GM21619 (cell line): ENCODE measurements around the gene CSTB.
A peak's percentile ranks its signal among the peaks of the same experiment; 100 is the strongest.
"Not testable (repeated sequence)": the region's sequence is repeated elsewhere in the genome, so short reads cannot be mapped to it uniquely, and the experiment has no call there.

ENCODE experiments used
- ATAC-seq: cut with Tn5 transposase; IDR thresholded peaks from one replicate; pipeline ENCODE4 v1.9.1; 2021; ENCODE audit not compliant: unreplicated experiment

Gene CSTB, protein sequence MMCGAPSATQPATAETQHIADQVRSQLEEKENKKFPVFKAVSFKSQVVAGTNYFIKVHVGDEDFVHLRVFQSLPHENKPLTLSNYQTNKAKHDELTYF

DNA sequence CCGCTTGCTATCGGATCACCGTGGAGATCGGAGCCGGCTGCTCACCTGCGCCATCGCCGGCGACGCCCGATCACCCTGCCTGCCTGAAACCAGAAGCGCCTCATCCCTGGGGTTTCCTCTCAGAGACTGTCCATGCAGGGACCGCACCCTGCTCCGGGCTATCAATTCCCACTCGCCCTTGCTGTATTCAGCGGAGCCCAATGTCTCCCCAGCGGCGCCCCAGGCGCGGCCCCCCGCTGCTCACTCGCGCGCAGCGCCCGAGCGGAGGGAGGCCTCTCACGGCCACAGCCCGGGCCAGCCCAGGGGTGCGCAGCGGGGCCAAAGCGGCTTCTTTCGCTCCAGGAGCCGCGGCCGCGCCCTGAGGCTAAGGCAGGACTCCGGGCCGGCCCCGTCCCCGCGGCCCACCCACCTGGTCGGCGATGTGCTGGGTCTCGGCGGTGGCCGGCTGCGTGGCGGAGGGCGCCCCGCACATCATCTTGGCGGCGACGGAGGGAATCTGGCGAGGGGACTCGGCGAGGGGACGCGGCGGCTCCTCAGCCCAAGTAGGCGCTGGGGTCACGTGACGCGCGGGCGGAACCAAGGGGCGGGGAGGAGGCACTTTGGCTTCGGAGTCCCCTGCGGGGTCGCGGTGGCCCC is at the start of gene CSTB:
Gene CSTB (minus strand): TSS at position 514 of the 636 bp plus-strand sequence. CDS start 39 bp downstream, at position 475.
- ATAC-seq, result peak; percentile 52

DNA sequence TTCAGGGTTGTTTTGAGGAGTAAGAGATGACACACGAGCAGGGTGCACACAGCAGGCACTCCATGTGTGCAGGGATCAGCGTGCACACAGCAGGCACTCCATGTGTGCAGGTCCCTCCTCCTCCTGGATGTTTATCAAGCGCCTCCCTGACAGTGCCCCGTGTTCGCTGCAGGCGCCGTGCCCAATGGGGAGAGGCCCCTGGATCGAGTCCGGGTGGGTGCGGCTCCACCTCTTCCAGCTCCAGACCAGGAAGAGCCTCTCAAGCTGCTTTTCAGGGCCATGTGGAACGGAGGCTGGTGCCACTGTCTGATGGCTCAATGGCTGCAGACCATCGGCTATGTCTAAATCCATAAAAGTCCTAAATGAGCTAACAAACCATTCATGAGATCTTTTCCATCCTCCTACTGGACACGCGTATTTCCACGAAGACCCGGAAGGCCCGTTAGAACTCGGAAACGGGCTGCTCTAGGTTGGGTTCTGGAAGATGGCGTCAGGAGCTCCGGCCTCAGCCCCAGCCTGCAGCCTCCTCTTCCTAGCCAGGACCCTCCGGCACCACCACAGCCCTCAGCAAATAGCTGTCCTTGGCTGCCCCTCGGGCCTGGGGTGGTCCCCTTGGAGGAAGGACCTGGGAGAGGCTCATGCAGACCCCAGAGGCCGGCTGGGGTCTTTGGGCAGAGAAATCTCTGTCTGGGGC is 49.3 kb upstream of the CSTB start:
- no peak for ATAC-seq

DNA sequence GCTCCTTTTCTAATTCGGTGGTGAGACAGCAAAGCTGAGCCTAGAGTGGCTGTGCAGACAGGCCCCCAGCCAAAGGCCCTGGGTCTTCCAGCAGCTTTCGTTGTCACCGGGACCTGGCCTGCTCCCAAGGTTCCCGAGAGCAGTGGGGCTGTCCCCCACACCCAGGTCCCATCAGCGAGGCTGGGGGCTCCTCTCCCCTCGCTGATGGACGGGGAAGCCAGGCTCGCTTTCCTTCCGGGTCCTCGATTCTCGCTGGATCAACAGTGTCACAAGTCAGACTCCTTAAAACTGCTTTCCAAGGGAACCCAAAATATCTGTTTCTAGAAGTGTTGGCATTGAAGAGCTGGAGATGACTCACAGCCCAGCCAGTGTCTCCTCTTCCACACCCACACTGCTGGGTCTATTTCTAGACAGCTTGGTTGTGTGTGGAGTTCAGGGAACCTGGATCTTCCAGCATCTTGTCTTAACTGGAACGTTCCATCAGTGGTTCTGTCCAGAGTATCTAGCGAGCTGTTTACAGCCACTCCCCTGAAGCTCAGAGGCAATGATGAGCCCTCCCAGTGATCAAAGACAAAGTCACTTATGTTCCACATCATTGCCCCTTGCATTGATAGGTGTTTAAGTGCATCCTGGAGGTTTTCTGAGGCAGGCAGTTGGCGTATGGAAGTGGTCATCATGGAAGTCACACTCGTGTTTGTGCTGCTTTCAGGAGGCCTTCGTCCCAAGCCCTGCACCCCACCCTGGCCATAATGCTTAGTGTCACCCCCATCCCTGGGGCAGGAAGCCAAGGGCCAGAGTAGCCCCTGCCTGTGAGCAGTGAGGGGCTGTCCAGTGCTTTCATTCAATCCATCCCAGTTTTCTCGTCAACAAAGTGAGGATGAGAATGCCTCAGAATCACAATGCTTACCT is 48.5 kb upstream of the CSTB start:
- no peak for ATAC-seq

DNA sequence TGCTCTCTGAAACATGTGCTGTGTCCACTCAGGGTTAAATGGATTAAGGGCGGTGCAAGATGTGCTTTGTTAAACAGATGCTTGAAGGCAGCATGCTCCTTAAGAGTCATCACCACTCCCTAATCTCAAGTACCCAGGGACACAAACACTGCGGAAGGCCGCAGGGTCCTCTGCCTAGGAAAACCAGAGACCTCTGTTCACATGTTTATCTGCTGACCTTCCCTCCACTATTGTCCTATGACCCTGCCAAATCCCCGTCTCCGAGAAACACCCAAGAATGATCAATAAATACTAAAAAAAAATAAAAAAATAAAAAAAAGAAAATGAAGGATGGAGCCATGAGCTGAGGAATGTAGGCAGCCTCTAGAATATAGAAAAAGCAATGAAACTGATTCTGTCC is 46.6 kb upstream of the CSTB start:
- not testable (repeated sequence) for ATAC-seq

DNA sequence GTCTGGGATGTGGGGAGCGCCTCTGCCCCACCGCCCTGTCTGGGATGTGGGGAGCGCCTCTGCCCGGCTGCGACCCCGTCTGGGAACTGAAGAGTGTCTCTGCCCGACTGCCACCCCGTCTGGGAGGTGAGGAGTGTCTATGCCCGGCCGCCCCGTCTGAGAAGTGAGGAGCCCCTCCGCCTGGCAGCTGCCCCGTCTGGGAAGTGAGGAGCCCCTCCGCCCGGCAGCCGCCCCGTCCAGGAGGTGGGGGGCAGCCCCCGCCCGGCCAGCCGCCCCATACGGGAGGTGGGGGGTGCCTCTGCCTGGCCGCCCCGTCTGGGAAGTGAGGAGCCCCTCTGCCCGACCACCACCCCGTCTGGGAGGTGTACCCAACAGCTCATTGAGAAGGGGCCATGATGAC is 46.1 kb upstream of the CSTB start:
- not testable (repeated sequence) for ATAC-seq

DNA sequence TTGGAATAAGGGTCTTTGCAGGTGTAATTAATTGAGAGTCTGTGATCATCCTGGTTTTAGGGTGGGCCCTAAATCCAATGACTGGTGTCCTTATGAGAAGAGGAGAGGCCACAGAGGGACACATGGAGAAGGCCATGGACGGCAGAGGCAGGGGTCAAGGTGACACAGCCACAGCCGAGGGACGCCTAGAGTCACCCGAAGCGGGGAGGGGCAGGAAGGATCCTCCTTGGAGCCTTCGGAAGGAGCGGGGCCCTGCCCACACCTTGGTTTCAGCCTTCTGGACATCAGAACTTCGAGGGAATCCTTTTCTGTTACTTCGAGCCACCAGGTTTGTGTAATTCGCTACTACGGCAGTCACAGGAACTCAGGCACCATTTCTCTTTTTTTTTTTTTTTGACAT is 44.4 kb upstream of the CSTB start:
- ATAC-seq, result no peak

DNA sequence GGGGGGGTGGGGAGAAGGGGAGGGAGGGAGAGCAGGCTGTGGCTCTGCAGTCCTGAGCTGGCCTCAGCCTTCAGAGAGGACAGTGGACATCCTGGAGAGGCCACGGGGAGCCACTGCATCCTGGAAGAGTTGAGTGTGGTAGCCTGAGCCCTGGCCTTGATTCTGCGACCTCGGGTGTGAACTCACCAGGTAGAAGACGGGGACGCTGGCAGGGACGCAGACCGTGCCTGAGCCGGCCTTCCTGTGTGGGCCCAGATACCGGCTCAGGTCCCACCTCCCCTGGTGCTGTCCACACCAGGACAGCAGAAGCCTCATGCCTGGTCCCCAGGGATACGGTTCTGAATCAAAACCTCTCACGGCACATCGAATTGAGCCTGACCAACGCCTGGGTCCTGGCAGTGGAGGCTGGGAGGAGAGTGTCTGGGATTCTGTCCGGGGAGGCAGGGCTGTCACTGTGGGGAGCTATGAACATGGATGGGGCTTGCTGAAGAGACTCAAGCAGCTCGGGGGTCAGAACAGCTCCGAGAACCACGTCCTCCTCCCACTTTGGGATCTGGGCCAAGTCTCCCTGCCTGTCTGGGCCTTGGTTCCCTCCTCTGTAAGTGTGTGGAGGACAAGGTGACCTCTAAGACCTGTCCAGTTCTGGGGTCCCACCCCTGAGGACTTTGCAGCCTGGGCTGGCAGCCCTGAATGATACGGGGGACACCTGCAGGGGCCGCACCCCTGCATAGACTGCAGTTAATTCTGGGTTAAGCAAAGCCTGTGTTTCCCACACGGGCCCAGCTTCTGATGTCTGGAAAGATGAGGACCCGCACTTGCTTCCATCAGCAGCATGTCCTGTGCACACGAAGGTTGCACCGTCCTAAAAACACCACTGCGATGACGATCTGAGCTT is 43.6 kb upstream of the CSTB start:
- ATAC-seq, result no peak

DNA sequence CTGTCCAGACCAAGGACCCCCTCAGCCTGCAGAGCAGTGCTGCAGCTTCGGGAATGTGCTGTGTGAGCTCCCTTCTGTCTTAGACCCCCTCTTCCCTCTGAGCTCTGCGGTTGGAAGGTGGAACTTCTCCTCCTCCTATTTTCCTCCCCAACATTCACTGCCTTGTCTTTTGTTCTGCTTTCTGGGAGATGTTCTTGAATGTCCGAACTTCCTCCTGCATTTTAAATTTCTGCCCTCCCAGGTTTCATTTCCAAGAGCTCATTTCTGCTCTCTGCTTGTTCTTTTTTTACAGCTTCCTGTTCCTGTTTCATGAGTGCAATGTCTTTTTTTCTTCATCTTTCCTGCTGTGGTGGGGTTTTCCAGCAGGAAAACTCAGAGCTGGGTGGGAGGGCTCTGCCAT is 42.6 kb upstream of the CSTB start:
- no peak for ATAC-seq

DNA sequence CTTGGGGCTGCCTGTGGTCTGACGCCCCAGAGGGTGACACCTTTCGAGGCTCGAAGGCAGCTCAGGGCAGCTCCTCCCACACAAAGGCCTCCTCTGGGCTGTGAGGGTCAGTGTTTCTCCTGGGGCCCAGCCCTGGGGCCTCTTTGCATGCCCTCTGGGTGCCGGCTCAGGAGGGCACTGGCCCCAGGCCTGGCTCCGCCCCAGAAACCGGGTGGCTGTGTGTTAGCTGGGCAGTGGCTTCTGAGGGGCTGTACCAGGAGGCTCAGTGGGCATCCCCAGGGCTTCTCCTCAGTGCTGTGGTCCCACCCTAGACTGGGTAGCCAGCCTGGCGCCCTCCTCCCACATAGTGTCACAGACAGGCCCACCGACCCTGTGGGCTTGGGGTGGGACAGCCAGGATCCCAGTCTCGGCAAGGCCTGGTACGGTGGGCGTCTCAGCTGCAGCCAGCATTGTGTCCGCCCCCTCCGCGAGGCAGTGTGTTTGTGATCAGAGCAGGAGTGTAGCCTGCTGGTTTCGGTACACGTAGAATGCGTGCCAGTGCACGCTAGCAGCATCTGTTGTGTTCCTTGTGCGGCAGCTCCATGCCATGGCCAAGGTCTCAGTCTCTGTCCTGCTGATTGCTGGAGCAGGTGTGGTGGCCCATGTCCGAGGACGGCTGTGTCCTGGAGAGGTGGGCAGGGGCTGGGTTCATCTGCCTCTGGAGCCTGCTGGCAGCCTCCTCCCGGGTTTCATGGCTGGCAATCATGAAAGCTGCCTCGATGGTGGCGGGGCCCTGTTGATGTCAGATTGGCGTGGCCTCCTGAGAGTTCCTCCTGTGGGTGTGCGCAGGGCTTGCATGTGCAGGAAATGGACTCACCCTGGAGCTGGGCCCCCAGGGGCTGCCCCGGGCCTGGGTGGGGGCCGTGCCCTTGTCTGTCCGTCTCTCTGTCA is 41.3 kb upstream of the CSTB start:
- ATAC-seq, result no peak

DNA sequence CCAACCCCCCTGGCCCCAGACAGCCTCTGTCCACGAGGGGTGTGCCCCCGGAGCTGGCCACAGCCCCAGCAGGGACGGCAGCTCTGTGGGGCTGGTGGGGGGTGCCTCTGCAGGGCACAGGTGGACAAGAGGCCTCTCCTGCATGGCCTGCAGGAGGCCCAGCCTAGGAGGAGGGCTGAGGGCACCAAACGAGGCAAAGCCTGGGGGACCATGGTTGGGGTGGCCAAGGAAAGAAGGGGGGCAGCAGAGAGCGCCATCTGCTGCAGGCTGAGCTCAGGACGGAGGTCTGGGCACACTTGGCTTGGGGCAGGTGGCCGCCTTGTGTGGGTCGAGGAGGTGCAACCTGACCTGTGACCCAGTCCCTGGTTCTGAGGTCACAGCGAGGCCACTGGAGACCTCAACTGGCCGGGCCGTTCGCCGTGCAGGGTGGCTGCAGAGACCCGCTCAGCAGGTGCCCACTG is 40.5 kb upstream of the CSTB start:
- ATAC-seq, result no peak

DNA sequence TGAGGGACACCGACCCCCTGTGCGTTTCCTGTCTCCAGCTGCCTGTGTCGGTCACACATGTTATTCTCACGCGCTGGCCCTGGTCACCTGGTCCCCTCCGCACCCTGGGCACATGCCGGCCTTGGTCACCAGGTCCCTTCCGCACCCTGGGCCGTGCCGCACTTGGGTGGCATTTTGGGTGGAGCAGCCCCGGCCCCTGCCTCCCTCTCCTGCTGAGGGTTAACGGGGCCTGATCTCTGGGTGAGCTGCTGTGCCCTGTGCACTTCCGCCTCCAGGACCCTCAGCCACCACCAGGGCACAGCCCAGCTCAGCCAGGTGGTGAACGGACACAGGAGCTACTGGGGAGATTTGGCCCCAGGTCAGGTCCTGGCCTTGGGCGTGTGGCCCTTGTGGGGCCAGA is 39.9 kb upstream of the CSTB start:
- no peak for ATAC-seq

DNA sequence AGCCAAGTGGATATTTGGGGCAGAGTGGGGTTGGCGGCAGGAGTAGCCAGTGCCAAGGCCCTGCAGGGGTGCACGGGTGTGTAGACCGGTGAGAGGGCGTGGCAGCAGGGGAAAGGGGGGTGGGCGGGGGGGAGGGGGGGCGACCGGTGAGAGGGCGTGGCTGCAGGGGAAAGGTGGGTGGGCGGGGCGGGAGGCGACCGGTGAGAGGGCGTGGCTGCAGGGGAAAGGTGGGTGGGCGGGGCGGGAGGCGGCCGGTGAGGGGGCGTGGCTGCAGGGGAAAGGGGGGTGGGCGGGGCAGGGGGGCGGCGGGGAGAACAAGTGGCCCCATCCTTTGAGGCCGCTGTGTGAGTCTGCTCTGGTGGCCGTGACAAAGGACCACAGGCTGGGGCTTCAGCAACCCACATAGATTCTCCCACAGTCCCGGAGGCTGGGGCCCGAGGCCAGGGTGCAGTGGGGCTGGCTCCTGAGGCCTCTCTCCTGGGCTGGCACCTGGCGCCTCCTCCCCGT is 39.1 kb upstream of the CSTB start:
- no peak for ATAC-seq

DNA sequence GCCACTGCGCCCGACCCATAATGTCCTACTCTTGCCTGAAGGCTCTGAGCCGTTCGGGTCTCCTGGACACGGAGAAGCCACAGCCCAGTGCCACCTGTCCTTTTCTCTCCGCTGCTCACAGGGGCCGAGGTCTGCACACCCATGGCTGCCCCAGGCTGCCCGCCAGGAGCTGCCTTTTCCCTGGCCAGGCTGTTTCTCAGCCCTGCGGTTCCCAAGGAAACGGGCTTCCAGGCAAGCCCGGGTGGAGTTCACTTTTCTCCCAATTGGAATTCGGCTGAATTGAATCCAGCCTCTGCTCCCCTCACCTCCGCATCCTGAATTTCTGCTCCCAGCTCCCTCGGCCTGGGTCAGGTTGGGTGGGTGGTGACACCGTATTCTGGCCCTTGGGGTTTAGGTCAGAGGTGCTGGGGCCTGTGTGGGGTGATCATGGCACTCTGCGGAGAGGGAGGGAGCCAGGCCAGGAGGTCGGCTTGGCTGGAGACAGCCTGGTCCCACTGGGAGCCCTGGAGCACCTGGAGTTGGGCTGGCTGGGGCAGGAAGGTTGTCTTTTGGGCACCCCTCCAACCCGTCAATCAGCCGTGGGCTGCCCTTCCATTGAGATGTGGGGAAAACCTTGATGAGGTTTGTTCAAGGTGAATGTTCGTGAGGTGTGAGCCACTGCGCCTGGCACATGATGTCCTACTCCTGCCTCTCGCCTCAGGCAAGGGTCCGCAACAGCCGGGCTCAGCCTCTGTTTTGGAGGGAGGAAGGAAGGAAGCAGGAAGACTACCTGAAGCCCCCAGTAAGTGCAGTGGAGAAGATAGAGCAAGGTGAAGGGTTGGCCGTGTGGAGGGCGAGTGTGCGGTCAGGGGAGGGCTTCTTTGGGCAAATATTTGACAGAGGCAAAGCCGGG is 38.4 kb upstream of the CSTB start:
- no peak for ATAC-seq

DNA sequence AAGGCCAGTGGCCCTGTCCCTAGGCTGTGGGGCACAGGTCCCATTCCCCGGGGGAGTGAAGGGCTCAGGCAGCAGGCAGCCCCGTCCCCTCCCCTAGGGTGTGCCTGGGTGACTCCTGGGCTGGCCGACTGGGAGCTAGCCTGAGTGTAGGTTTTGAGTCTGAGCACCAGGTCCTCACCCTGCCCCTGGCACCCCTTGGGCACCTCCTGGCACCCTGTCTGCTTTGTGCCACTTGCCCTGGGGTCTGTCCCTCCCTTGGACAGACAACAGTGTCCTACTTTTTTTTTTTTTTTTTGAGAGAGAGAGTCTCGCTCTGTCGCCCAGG is 37.5 kb upstream of the CSTB start:
- ATAC-seq, result no peak

DNA sequence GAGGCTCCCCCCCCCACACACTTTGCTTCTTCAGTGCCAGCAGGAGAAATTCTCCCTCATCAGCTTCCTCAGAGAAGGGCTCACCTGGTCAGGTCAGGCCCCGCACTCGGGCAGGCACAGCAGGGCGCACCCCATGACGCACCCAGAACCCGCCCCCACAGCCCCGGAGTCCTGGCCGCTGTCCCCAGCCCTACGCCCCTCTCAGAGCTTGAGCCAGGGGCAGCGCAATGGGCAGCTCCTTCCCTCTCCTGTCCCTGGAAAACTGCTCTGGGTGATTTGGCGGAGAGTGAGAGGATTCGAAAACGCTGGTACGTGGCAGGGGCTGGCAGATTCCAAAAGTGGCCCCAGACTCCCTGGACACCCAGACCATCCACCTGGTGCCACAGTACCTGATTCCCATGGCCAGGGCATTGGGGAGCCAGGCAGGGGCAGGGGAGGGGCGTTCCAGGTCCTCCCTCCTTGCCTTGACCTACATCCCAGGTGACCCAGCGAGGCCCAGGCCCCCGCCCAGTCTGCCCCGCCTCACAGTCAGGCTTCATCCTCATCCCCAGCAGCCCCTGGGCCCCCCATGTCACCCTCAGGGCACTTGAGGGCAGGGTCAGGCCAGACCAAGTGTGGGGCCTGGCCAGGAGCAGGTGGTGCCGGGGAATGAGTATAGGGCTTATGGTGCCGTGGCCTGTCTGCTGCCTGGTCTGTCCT is 37.0 kb upstream of the CSTB start:
- ATAC-seq, result no peak

DNA sequence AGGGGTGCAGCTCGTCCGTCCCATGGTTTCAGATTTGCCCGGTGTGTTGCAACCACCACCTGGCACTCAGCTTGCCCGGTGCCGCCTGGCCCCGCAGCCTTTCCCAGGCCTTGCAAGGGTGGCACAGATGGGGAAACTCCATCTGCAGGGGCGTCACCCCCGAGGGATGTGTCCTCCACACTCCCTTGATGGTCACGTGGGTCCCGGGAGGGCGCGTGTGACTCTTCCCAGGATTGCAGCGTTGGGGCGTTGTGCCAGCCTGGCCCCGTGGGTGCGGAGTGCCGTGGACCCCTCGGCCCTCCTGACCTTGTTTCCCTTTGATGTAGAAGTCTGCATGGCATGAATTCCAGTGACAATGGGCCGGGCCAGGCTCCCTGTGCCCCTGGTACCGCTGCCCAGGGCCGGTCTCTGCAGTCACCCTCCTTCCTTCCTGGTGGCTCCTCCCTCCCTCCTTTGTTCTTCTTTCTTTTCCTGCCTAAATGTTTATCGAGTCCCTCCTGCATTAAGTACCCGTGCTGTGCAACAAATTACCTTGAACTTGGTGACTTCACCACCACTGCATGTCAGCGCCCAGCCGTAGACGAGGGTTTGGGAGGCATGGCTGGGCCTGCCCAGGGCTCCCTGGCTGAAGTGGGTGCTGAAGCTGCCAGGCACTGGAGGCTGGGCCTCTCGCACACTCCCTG is 36.2 kb upstream of the CSTB start:
- ATAC-seq, result no peak
